Measurements from ENCODE around the gene ITIH5.

ITIH5 gene

DNA sequence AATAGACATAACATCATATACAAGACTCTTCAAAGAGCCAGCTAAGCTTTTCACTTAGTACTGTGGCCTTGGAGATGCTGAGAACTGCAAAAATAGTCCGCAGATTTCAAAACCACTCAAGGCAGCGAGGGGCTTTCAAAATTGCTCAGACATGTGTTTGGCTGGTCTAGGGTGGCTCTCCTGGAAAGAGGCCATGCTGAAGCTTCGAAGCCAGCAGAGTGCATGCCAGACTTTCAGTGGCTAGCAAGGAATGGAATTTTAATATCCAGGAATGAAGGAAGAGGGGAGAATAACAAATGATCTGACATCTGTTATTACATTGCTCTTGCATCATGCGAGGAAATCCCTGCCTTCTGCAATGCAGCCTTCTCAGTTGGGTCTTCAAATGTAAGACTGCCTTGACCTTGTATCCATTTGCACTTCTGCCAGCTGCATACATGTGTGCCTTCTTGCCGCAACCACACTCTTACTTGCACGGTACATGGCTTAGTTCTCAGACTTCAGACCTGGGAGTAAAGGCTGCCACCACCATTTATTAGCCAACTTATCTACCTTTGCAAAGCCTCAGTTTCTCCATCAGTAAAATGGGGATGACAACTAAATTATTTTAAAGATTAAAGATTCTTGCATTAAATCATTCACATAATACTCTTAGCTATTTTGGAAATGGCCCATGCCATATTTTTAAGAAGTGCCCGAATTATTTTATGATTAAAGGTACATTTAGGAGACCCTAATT is 55.9 kb downstream of the ITIH5 start:
- H3K9me3 ChIP-seq (ENCODE audit: control insufficient read depth, low read length): no peaks in the 10 kb centered on the region
- H3K36me3 ChIP-seq (ENCODE audit: control insufficient read depth, insufficient read depth, low read length): no peaks in the 10 kb centered on the region
- H3K4me3 ChIP-seq (ENCODE audit: low read length): no peak overlapping the region
- H3K27me3 ChIP-seq (ENCODE audit: control insufficient read depth, insufficient read depth, low read length): no peaks in the 10 kb centered on the region
- no peak overlapping the region for H3K9ac ChIP-seq (ENCODE audit: low read length)
- H3K4me1 ChIP-seq (ENCODE audit: control insufficient read depth, insufficient read depth, low read length): no peaks in the 10 kb centered on the region

DNA sequence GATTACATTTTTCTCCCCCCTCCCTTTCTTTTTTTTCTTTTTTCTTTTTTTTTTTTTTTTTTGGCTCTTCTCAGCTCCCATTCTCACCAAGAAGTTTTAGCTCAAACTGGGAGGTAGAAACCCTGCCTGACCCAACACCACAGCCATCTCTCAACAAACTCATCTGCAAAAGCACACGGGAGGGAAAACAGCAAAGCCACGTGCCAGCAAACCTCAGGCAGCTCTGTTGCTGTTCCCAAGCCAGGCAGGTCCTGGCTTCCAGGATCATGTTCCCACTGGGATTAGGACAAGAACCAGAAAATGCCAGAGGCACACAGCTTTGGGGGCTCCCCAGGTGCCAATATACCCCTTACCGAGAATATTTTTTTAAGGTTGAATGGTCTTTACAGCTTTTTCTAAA is 56.7 kb downstream of the ITIH5 start:
- Histone ChIP-seq H3K36me3 (ENCODE audit: control insufficient read depth, insufficient read depth, low read length) (no peaks in the 10 kb centered on the region), H3K4me1 (ENCODE audit: control insufficient read depth, insufficient read depth, low read length) (no peaks in the 10 kb centered on the region), H3K9ac (ENCODE audit: low read length) (no peak overlapping the region), H3K9me3 (ENCODE audit: control insufficient read depth, low read length) (no peaks in the 10 kb centered on the region), H3K4me3 (ENCODE audit: low read length) (no peak overlapping the region), H3K27me3 (ENCODE audit: control insufficient read depth, insufficient read depth, low read length) (no peaks in the 10 kb centered on the region)

DNA sequence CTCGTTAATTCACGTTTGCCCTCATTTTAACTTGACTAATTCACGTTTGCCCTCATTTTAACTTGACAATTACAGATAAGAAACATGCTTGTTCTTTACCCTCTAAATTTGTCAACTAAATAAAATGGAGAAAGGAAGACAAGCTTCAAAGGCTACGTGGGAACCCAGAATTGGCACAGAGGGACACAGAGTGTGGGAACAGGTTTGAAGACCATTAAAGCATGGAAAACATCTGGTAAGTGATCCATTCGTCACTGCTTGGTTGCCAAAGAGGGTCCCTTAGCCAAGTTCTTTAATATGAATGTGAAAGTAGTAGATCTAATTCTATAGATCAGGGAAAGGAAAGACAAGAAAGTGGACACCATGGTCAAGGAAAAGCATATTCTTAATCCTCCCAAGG is 57.2 kb downstream of the ITIH5 start:
- Histone ChIP-seq H3K4me1 (ENCODE audit: control insufficient read depth, insufficient read depth, low read length) (no peaks in the 10 kb centered on the region), H3K9me3 (ENCODE audit: control insufficient read depth, low read length) (no peaks in the 10 kb centered on the region), H3K4me3 (ENCODE audit: low read length) (no peak overlapping the region), H3K9ac (ENCODE audit: low read length) (no peak overlapping the region), H3K36me3 (ENCODE audit: control insufficient read depth, insufficient read depth, low read length) (no peaks in the 10 kb centered on the region), H3K27me3 (ENCODE audit: control insufficient read depth, insufficient read depth, low read length) (no peaks in the 10 kb centered on the region)

DNA sequence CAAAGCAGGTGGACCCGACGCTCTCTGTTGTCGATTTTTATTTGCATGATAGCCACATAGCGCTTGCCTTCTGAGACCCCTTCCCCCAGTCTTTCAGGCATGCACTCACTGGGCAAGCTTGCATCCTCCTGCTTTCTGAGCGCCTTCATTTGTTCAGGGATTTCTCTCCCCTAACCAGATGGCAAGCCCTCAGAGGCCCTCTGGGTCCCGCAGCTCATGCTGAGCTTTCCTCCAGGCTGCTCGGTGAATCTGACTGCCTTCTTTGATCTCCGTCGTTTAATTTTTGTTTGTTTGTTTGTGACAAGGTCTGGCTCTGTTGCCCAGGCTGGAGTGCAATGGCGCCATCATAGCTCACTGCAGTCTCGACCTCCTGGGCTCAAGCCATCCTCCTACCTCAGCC is 58.8 kb downstream of the ITIH5 start:
- no peaks in the 10 kb centered on the region for H3K4me1 ChIP-seq (ENCODE audit: control insufficient read depth, insufficient read depth, low read length)
- no peak overlapping the region for H3K4me3 ChIP-seq (ENCODE audit: low read length)

DNA sequence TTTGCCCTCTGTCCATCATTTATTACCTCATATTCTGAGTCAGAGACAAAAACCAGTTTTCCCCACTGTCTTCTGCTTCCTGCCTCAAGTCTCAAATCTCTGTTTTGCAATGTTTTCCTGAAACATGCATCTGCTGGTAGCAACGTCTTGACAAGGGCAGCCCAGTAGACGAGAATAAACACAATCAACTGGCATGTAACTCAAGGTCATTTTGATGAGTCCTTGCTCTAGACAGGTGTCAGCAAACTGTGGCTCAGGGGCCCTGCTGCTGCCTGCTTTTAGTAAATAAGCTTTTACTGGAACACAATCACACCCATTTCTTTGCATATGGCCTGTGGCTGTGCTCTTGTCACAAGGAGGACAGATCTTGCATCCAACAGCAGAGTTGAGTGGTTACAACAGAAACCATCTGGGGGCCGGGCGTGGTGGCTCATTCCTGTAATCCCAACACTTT is 59.8 kb downstream of the ITIH5 start:
- Histone ChIP-seq H3K9ac (ENCODE audit: low read length) (no peak overlapping the region), H3K4me3 (ENCODE audit: low read length) (no peak overlapping the region), H3K4me1 (ENCODE audit: control insufficient read depth, insufficient read depth, low read length) (no peaks in the 10 kb centered on the region), H3K27me3 (ENCODE audit: control insufficient read depth, insufficient read depth, low read length) (no peaks in the 10 kb centered on the region), H3K9me3 (ENCODE audit: control insufficient read depth, low read length) (no peaks in the 10 kb centered on the region), H3K36me3 (ENCODE audit: control insufficient read depth, insufficient read depth, low read length) (no peaks in the 10 kb centered on the region)

More for the DNA sequence above, 58.8 kb downstream of the ITIH5 start:
- H3K9ac ChIP-seq (ENCODE audit: low read length): no peak overlapping the region
- H3K27me3 ChIP-seq (ENCODE audit: control insufficient read depth, insufficient read depth, low read length): no peaks in the 10 kb centered on the region
- no peaks in the 10 kb centered on the region for H3K36me3 ChIP-seq (ENCODE audit: control insufficient read depth, insufficient read depth, low read length)
- no peaks in the 10 kb centered on the region for H3K9me3 ChIP-seq (ENCODE audit: control insufficient read depth, low read length)

DNA sequence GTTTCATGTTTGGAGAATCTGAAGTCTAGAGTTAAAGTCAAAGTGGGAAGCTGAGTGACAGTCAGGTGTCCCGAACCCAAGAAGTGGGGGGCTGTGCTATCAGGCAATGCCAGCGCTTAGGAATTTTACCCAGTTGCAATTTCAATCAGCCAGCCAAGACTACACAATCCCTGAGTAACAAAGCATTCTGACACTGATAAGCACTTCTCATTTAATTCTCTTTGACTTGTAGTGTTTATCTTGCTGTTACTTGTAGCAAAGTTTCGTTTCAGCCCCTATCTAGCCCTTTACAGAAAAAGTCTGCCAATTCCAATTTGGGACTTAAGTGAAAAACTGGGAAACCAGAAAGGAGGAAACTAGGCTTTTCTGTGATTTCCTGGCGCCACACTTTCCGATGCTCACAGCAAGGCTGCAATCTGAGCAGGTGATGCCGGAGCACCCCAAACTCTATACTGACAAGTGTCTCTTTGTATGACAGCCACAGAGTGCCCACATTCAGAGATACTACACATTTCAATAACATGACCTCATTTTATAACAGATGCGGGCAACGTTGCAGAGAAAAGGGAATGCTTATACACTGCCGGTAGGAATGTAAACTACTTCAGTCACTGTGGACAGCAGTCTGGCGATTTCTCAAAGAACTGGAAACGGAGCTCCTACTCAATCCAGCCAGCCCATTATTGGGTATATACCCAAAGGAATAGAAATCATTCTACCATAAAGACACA is 61.0 kb downstream of the ITIH5 start:
- H3K4me3 ChIP-seq (ENCODE audit: low read length): no peak overlapping the region
- no peak overlapping the region for H3K9ac ChIP-seq (ENCODE audit: low read length)
- H3K9me3 ChIP-seq (ENCODE audit: control insufficient read depth, low read length): no peaks in the 10 kb centered on the region
- no peaks in the 10 kb centered on the region for H3K4me1 ChIP-seq (ENCODE audit: control insufficient read depth, insufficient read depth, low read length)
- H3K27me3 ChIP-seq (ENCODE audit: control insufficient read depth, insufficient read depth, low read length): no peaks in the 10 kb centered on the region
- no peaks in the 10 kb centered on the region for H3K36me3 ChIP-seq (ENCODE audit: control insufficient read depth, insufficient read depth, low read length)

DNA sequence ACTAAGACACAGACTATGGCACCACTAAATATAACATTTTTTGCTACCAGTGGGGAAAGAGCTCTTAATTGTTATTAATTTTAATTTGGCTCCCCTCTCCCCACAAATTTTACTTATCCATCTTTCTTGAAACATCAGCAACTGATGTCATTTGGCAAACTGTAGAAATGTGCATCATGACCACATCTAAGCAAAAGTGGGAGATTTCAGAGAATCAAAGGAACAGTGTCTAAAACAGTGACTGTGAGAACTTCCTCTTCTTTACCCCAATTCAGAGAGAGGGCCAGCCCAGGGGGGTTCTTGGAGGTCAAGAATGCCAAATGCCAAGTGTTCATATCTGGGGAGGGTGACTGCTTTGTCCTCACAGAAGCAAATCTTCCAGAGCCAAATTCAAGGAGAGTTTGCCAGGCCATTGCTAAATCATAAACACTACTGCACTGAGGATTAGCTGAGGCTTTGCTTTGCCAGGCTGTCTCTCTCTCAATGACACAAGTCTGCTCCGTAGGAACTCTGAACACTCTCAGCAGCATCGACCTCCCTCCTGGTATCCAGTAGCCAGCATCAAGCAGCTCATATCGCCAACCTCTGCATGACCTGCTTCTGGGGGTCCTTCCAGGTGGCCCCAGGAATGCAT is 65.6 kb downstream of the ITIH5 start:
- Histone ChIP-seq H3K4me3 (ENCODE audit: low read length) (no peak overlapping the region), H3K9ac (ENCODE audit: low read length) (no peak overlapping the region), H3K27me3 (ENCODE audit: control insufficient read depth, insufficient read depth, low read length) (no peaks in the 10 kb centered on the region), H3K4me1 (ENCODE audit: control insufficient read depth, insufficient read depth, low read length) (no peaks in the 10 kb centered on the region), H3K36me3 (ENCODE audit: control insufficient read depth, insufficient read depth, low read length) (no peaks in the 10 kb centered on the region), H3K9me3 (ENCODE audit: control insufficient read depth, low read length) (no peaks in the 10 kb centered on the region)

DNA sequence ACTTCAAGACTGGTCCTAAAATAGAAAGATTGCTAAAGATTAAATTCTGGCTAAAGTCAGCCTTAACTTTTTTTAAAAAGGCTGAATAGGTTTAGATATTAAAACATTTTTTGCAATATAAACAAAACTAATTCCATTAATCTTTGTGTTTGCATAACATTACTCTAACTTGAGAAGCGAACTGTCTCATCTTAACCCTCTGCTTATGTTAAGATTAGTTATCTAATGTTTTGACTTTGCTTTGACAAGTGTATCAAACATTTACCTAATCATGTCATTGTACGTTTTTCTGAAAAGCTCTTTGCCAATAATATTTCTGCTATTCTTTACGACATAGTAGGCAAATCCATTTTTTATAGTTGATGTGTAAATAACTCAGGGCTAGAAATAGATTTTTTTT is 68.0 kb downstream of the ITIH5 start:
- Histone ChIP-seq H3K9me3 (ENCODE audit: control insufficient read depth, low read length) (no peaks in the 10 kb centered on the region), H3K27me3 (ENCODE audit: control insufficient read depth, insufficient read depth, low read length) (no peaks in the 10 kb centered on the region), H3K4me1 (ENCODE audit: control insufficient read depth, insufficient read depth, low read length) (no peaks in the 10 kb centered on the region), H3K9ac (ENCODE audit: low read length) (no peak overlapping the region), H3K4me3 (ENCODE audit: low read length) (no peak overlapping the region), H3K36me3 (ENCODE audit: control insufficient read depth, insufficient read depth, low read length) (no peaks in the 10 kb centered on the region)

DNA sequence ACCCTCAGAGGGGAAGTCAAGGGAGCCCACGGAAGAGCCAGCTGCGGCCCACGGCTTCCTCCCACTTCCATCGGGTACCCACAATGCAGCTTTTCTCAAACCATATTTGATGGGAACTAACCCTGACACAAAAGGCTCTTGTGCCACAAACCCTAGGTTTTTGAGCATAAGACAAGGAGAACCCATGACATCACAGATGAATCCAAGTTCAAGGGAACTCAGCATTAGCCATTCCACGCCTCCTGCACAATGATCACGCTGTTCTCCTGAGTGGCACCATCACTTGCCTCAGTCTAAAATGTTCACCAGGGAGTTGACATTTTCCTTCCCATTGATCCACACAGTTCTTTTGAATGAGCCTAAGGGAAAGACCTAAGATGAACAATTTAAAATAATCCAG is 70.4 kb downstream of the ITIH5 start:
- H3K9me3 ChIP-seq (ENCODE audit: control insufficient read depth, low read length): no peaks in the 10 kb centered on the region
- H3K4me1 ChIP-seq (ENCODE audit: control insufficient read depth, insufficient read depth, low read length): no peaks in the 10 kb centered on the region
- no peaks in the 10 kb centered on the region for H3K27me3 ChIP-seq (ENCODE audit: control insufficient read depth, insufficient read depth, low read length)
- H3K36me3 ChIP-seq (ENCODE audit: control insufficient read depth, insufficient read depth, low read length): no peaks in the 10 kb centered on the region
- no peak overlapping the region for H3K9ac ChIP-seq (ENCODE audit: low read length)
- H3K4me3 ChIP-seq (ENCODE audit: low read length): no peak overlapping the region

DNA sequence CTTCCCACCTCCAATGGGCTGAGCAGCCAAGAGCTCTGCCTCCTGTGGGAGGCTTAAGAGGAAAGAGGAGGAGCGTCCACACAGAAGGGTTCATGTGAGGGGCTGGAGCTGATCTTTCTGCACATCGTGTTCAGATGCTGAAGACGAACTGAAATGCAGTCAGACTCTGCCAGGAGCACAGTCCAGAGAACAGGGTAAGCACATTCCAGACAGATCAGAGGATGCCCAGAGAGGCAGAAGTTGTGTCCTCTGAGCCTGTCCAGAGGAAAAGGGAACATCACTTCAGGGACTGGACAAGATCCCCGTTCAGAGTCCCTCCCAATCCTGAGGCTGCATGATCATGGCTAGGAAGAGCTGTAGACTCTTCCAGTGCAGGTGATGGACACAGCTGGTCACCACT is 72.9 kb downstream of the ITIH5 start:
- Histone ChIP-seq H3K9me3 (ENCODE audit: control insufficient read depth, low read length) (no peaks in the 10 kb centered on the region), H3K4me3 (ENCODE audit: low read length) (no peak overlapping the region), H3K36me3 (ENCODE audit: control insufficient read depth, insufficient read depth, low read length) (no peaks in the 10 kb centered on the region), H3K9ac (ENCODE audit: low read length) (no peak overlapping the region), H3K4me1 (ENCODE audit: control insufficient read depth, insufficient read depth, low read length) (no peaks in the 10 kb centered on the region), H3K27me3 (ENCODE audit: control insufficient read depth, insufficient read depth, low read length) (no peaks in the 10 kb centered on the region)

DNA sequence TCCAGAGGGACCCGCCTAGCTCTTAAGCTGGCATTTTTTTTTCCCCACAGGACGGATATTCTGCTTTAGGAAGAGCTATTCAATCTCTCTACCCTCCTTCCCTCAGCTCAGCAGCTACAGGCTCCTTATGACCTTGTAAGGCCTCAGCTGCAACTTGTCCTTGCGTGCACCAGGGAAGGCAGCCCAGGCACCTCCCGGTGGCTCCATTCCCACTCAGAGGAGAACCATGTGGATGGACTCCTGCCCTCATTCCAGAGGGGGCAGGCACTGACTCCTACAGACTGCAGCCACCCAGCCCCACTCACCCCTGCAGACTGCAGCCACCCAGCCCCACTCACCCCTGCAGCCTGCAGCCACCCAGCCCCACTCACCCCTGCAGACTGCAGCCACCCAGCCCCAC is 73.7 kb downstream of the ITIH5 start:
- Histone ChIP-seq H3K9me3 (ENCODE audit: control insufficient read depth, low read length) (no peaks in the 10 kb centered on the region), H3K4me1 (ENCODE audit: control insufficient read depth, insufficient read depth, low read length) (no peaks in the 10 kb centered on the region), H3K27me3 (ENCODE audit: control insufficient read depth, insufficient read depth, low read length) (no peaks in the 10 kb centered on the region), H3K36me3 (ENCODE audit: control insufficient read depth, insufficient read depth, low read length) (no peaks in the 10 kb centered on the region), H3K9ac (ENCODE audit: low read length) (no peak overlapping the region), H3K4me3 (ENCODE audit: low read length) (no peak overlapping the region)

DNA sequence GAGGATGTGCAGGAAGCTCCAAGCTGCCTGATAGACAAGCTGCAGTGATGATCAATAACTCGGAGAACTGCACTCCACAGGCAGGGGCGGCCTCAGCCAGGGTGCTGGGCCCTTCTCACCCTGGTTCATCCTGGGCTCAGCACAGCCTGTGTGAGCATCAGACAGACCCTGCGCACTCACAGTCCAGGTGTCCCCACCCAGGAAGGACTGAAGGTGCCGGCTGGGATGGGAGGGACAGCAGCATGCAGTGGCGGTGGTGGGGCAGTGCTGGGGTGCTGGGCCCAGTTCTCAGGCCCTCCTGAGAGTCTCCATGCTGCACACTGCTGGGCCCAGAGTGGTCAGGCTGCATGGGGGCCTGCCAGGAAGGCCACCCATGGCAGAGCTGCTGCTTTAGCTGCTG is 74.1 kb downstream of the ITIH5 start:
- Histone ChIP-seq H3K9ac (ENCODE audit: low read length) (no peak overlapping the region), H3K4me3 (ENCODE audit: low read length) (no peak overlapping the region)

More for the DNA sequence above, 74.1 kb downstream of the ITIH5 start:
- no peaks in the 10 kb centered on the region for H3K27me3 ChIP-seq (ENCODE audit: control insufficient read depth, insufficient read depth, low read length)
- no peaks in the 10 kb centered on the region for H3K4me1 ChIP-seq (ENCODE audit: control insufficient read depth, insufficient read depth, low read length)
- no peaks in the 10 kb centered on the region for H3K36me3 ChIP-seq (ENCODE audit: control insufficient read depth, insufficient read depth, low read length)
- no peaks in the 10 kb centered on the region for H3K9me3 ChIP-seq (ENCODE audit: control insufficient read depth, low read length)
